ENCODE results near the gene TPMT. TPM values are rescaled to one million over a fixed set of nuclear protein-coding genes. Genes with fewer than 3 reads are reported as not detected.

The TPMT gene
- total RNA-seq, 1 donor from 2014 or later: 5.9 TPM

GRCh38 chr6:18110162-18110561 lies 44.7 kb downstream of the TPMT start:
- no peak for DNase-seq

- no peak for DNase-seq
Observed at GRCh38 chr6:18107061-18107460, 47.8 kb downstream of the TPMT start.

DNA sequence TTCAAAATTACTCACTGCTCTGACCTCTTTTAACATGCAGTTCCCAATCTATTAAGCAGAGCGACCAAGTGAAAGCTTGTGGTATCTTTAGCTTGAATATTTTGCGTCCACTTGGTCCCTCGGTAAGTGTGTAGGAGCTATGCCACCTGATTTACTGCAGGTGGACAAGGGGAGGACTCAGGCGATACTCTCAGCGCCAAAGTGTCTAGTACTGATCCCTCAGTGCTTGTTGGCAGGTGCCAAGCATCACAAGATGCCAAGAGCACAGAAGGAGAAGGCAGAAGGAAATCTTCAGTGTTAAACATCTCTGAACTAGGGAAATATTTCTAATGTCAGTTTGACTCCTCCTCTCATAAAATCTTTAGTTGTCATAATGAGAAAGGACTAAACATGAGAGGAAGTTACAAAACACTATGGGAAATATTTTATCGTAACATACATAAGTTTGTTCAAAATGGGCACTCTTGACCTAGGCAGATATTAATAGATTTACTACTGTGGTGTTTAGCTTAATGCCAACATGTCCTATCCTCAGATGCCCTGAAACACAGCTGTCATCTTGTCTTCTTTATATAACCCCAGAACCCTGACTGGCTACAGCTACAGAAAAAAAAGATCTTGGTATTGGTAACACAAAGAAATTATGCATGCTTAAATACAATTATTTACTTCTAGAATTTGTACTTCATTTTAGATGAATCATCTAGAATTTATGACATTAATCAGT lies 51.9 kb downstream of the TPMT start:
- no peak for DNase-seq

DNA sequence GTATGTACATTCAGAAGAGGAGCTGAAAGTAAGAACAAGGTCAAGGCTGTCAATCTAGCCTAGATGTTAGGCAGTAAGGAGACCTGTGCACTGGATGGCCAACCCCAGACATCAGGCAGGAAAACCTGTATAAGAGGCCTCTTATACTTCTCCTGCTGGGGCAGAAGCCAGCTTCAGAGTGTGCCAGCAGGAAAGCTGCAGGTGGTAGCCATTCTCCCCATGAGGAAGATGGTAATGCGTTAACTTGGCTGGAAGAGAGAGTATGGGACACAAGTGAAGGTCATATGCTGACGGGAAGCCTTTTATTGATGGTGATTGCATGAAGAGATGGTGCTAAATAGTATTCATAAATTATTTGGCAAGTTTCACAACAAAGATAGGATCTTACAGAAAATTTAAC lies 53.0 kb downstream of the TPMT start:
- no peak for DNase-seq

DNA sequence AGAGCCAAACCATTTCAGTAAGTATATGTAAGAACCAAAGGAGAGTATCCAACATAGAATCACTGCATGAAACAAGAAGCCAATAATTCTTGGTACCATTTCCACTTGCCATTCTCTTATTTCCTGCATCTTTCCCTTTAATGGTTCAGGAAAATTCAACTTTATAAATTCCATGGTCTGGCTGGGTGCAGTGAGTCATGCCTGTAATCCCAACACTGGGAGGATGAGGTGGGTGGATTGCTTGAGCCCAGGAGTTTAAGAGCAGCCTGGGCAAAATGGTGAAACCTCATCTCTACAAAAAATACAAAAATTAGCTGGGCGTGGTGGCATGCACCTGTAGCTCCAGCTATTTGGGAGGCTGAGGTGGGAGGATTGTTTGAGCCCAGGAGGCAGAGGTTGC lies 53.6 kb downstream of the TPMT start:
- DNase-seq: no peak

DNA sequence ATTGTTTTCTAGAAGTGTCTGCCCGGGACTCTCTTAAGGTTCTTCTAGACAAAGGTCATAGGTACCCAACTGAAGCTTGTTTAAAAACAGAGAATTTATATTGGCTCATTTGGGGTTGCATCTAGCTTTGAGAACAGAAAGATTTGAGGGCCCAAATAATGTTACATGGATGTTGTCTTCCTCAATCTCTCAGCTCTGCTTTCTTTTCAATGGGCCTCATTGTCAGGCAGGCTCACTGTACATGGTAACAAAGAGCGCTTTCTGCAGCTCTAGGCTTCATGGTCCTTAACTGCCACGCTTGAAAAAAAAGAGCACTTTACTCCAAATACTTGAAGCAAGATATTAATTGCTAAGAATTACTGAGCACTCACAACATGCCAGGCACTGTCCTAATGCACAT lies 54.6 kb downstream of the TPMT start:
- no peak for DNase-seq

DNA sequence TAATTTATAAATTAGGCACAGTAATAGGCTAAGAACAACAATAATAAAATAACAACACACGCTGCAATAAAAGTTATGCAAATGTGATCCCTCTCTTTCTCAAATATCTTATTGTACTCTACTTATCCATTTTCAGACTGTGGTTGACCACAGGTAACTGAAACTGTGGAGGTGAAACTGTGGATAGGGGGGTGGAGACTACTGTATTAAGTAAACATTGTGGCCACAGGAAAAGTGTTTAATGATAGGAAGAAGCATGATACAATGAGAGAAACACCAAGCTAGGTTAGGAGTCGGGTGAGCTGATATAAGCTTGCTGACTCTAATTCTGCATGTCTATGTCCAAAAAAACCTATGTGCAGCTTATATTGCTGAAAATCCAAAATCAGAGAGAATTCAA lies 55.4 kb downstream of the TPMT start:
- DNase-seq: no peak

DNA sequence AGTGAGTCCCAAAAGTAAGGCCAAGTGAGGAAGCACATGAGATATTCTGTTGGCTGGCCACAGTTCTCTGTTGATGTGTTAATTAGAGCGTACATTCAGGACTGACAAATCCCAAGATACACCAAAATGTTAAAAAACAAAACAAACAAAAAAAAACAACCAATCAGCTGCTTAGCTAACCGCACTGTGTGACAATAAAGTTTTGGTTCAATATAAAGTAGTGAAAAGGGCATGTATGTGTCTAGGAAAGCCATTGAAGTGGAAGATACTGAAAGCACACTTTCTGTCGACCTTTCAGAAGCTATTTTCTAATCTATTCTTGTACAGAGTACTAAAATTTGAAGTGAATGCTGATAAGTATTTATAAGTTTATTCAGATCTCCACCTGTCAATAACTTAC lies 58.5 kb downstream of the TPMT start:
- DNase-seq: no peak

DNA sequence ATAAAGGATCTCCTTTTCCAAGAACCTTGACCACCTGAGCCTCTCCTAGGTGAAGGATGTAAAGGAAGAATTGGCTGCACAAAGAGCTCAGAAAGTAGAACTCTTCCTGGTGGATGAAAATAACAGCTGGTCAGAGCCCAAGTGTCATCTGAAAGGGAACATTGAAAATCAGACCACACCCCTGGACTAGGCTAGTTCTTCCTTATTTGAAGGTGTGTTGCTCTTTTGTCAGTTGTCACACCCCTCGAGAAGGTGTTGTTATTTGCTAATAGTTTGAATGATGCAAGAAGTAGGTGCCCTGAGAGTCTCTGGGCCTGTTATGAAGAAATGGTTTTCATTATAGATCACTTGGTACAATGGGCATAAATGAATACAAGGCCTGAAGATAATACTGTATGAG lies 63.5 kb downstream of the TPMT start:
- DNase-seq: no peak

- DNase-seq: no peak
Observed at GRCh38 chr6:18090349-18090786, 64.5 kb downstream of the TPMT start.

- DNase-seq: no peak
Observed at GRCh38 chr6:18088419-18089296, 66.2 kb downstream of the TPMT start.

GRCh38 chr6:18087396-18088165 lies 67.3 kb downstream of the TPMT start:
- no peak for DNase-seq

GRCh38 chr6:18081025-18081668 lies 73.7 kb downstream of the TPMT start:
- no peak for DNase-seq

DNA sequence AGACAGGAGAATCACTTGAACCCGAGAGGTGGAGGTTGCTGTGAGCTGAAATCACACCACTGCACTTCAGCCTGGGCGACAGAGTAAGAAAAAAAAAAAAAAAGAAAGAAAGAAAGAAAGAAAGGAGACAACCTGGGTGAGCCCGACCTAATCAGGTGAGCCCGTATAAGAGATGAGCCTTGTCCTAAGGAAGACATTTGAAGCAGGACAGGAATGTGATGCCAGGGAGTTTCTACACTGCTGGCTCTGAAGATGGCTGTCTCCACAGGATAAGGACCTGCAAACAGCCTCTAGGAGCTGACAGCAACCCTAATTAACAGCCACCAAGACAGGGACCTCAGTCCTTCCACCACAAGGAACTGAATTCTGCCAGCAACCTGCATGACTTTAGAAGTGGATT lies 74.3 kb downstream of the TPMT start:
- no peak for DNase-seq

DNA sequence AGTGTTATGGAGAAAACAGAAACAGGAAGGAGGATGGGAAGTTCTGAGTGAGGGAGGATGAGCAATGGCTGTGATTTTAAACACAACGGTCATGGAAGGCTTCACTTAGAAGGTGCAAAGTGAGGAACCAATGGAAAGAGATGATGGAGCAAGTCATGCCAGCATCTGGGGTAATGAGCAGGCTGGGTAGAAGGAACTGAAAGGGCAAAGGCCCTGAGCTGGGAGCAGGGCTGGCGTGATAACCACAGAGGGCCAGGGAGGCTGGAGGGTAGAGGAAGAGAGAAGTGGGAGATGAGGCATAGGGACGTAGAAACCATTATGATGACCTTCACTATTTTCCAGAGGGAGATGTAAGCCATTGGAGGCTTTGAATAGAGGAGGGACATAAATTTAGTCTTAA lies 76.0 kb downstream of the TPMT start:
- no peak for DNase-seq

Other genes starting within 250 kb of the TPMT start
- gene KIF13A, start 167.4 kb downstream of the TPMT start, total RNA-seq: 46.1 TPM
- 1.2 TPM for gene NHLRC1, start 32.4 kb downstream of the TPMT start, total RNA-seq
- gene KDM1B, start 345 bp upstream of the TPMT start, total RNA-seq: 19.3 TPM
- 125 TPM for gene DEK, start 109.5 kb upstream of the TPMT start, total RNA-seq
- gene RNF144B, start 232.3 kb upstream of the TPMT start, total RNA-seq: 24.4 TPM